ENCODE data around the gene OR5D18.
"Not testable (repeated sequence)": the region's sequence is repeated elsewhere in the genome, so short reads cannot be mapped to it uniquely, and the experiment has no call there.

Gene OR5D18

GRCh38 chr11:55819330-55819729 is at the start of gene OR5D18:
OR5D18 (plus strand) TSS chr11:55819630; CDS start chr11:55819630, 0 bp downstream.
- no peak for FAIRE-seq

DNA sequence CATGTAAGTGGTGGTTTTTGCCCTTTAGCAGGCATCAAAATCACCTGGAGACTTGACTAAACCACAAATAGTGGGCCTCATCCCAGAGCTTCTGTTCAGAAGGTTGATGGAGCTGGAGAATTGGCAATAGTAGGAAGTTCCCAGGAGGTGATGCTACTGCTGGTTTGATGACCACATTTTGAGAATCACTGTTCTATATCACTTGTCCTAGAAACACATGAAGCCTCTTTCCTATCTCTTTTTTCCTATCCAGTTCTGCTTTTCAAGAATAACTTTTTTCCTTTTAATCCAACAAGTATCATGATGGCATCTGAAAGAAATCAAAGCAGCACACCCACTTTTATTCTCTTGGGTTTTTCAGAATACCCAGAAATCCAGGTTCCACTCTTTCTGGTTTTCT is 46.3 kb upstream of the OR5D18 start, which contains the start of gene OR5D13:
TSS of gene OR5D13 (plus strand) at position 301 of the 400 bp plus-strand sequence. CDS start at position 301, 0 bp downstream.
- no peak for FAIRE-seq

DNA sequence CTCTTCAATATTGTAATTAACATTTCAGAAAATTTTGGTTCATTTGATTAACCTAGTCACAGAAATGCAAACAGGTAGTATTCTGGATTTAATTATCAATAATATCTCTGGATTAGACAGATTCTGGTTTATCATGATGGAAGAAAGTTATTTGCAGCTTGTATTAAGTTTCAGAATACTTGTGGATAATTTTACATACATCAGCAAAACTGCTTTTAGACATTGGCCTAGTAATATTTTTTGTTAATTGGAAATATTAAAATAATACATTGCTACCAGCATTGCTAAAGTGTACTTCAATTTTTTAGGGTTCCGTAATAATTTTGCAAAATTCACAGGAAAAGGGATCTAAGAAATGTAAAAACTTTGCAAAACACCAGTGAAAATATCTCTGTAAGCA is 27.8 kb upstream of the OR5D18 start:
- no peak for FAIRE-seq

DNA sequence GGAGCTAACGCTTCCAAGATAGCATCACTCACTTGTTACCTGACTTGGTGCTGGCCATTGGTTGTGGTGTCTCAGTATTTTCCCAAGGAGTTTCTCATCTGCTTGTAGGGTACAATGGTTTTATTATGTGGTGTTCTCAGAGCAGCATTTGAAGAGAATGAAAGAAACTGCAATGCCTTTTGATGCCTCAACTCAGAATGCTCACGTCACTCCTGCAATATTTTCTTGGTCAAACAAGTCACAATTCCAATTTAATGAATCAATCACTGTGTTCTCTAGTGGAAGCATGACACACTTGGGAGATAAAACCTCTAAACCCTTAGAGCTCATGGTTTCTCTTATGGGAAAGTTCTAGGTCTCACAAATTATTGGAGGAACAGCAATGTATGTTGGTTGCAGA is 26.1 kb upstream of the OR5D18 start:
- no peak for FAIRE-seq

- FAIRE-seq, result no peak
These were observed 24.2 kb upstream of the OR5D18 start, which contains the start of gene OR5D14 for GRCh38 chr11:55795256-55795655. OR5D14 (plus strand) TSS chr11:55795556; CDS start chr11:55795556, 0 bp downstream.

DNA sequence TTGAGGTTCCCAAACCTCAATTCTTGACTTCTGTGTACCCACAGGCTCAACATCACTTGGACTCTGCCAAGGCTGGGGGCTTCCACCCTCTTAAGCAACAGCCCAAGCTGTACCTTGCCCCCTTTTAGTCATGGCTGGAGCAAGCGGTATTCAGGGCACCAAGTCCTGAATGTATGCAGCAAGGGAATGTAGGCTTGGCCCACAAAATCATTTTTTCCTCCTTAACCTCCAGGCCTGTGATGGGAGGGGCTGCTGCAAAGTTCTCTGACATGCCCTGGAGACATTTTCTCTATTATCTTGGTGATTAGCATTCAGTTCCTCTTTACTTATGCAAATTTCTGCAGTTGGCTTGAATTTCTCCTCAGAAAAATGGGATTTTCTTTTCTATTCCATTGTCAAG is 13.2 kb upstream of the OR5D18 start:
- FAIRE-seq, result no peak

DNA sequence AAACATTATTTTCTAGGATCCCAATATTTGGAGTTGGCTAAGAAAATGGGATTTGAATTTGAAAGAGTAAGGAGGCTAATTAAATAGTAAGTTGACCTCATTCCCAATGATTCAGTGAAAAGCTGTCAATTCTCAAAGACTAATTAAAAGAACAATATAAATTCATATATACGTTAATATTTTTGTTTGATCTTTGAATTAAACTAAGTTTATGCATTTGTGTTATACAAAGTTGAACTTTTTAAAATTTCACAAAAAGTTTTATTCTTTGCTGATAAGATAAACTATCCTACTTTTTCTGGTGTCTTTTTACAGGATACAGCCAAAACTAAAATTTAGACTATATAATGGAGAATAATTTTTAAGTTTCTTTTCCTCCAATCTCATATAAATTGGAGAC is 8.4 kb upstream of the OR5D18 start, which contains the start of gene OR5L1:
TSS of gene OR5L1 (plus strand) at position 301 of the 400 bp plus-strand sequence. CDS start 100 bp downstream, outside the sequence.
- FAIRE-seq, result no peak

- no peak for FAIRE-seq
These were observed 7.5 kb downstream of the OR5D18 start, which contains the start of gene OR5L2 for GRCh38 chr11:55826919-55827318. OR5L2 (plus strand) TSS chr11:55827219; CDS start chr11:55827219, 0 bp downstream.

- FAIRE-seq, result no peak
These were observed 19.0 kb downstream of the OR5D18 start, which contains the start of gene OR5D16 for GRCh38 chr11:55838452-55838851. OR5D16 (plus strand) TSS chr11:55838752; CDS start chr11:55838752, 0 bp downstream.

GRCh38 chr11:55847453-55847852 is 28.0 kb downstream of the OR5D18 start:
- FAIRE-seq, result no peak

DNA sequence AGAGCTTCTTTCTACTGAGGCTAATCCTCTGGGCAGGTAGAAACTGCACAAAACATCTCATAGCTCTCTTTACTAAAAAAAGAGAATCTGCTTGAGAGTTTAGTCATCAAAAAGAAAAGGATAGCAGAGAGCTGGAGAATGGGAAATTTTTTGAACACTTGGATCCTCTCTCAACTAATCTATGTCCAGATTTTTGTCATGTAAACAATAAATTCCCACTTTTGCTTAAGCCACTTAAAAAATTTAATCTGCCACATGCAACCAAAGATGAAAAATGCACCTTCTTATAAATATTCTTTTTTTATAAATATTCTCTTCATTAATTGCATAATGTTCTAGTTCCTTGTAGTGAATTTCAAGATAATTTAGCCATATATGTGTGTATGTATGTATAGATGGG is 29.6 kb downstream of the OR5D18 start:
- no peak for FAIRE-seq

DNA sequence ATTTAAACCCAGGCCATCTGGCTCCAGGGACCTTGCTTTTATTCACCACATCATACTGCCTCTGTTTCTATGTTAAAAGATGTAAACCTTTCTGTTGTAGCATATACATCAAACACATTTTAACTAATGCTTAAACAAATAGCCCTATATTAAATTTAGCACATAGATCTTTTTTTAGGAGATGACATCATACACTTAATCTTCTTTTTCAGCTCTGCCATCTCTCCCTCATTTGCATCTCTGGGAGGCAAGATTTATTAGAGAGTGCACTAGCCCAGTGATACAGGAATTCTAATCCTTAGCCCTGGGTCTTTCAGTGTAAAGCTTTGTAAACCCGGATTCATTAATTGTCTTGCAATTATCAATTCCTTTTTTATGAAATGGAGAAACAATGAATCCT is 32.7 kb downstream of the OR5D18 start:
- no peak for FAIRE-seq

DNA sequence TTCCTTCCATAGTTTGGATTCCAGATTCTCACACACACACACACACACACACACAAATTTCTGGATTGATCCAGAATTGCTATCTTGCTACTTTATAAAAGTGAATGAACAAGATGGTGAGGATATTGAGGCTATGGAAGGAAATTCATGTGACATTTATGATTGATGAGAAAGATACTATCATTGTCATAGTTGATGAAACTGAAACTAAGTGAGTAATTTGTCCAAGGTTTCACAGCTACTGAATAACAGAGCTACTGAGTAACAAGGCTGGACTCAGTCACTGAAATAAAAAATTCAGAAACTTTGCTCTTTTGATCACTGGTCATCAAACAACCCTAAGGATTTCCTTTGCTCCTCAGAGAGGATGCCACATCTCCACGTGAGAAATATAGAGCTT is 35.3 kb downstream of the OR5D18 start:
- FAIRE-seq, result no peak

DNA sequence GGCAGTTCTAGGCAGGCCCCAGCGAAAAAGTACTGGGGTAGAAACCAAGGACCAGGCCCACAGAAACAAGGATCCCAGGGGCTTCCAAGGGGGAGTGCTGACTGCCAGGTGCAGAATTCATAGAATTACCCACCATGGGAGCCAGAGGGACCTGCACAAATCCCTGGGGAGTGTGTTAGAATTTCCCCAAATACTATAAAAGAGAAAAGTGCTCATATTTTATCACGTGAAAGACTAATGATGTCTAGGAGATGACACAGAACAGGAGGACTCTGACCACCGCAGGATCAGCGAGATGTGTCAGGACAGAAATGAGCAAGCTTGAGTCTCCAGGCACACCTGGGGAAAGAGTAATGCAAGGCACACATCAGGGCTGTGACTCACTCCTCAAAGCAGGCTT is 47.9 kb downstream of the OR5D18 start:
- FAIRE-seq, result not testable (repeated sequence)
